Prostate gland (tissue), 2 donors: ENCODE data around the gene TIGIT. TPM values are rescaled to one million over a fixed set of nuclear protein-coding genes. Genes with fewer than 3 reads are reported as not detected.

Source experiments
- DNase-seq: peaks from one replicate; pipeline ENCODE4 v3.0.0-alpha.2; 2019; ENCODE audit warnings: low spot score
- H3K27ac ChIP-seq, 2 donors: fragments of 200-600 bp; sonication (generic); 2 replicates each; pipeline ENCODE4 v1.5.1; 2017 to 2019
- H3K27me3 ChIP-seq: fragments of 200-600 bp; sonication (generic); replicated peaks from 2 replicates; pipeline ENCODE4 v1.5.1; 2019; ENCODE audit not compliant: insufficient read depth
- H3K36me3 ChIP-seq, 2 donors: fragments of 200-600 bp; sonication (generic); 1 replicate in 1 of 2; 2 replicates in 1 of 2; pipeline versions ENCODE4 v1.5.1 to v1.8.1; 2017 to 2019
- H3K4me1 ChIP-seq: fragments of 200-600 bp; sonication (generic); replicated peaks from 2 replicates; pipeline ENCODE4 v1.5.1; 2019
- H3K4me3 ChIP-seq, 2 donors: fragments of 200-600 bp; sonication (generic); 2 replicates each; pipeline ENCODE4 v1.5.1; 2017 to 2019
- H3K9me3 ChIP-seq: fragments of 200-600 bp; sonication (generic); 2 replicates; pipeline ENCODE4 v1.5.1; 2017
- CTCF ChIP-seq, 4 experiments: fragments of 200-600 bp in 2 of 4; fragments of 450-650 bp in 2 of 4; sonication (generic) in 2 of 4; IDR thresholded peaks; 1 replicate in 3 of 4; 2 replicates in 1 of 4; pipeline ENCODE4 v1.5.1; 2016 to 2019; ENCODE audit warnings: antibody characterized with exemption in 4 of 4, mild to moderate bottlenecking in 2 of 4, moderate library complexity in 2 of 4
- POLR2A ChIP-seq: fragments of 450-650 bp; IDR thresholded peaks from one replicate; pipeline ENCODE4 v1.6.1; 2016; ENCODE audit warnings: antibody characterized with exemption, mild to moderate bottlenecking
- POLR2AphosphoS5 ChIP-seq: sonication (generic); formaldehyde crosslinking; IDR thresholded peaks from one replicate; pipeline ENCODE4 v1.6.1; 2017; ENCODE audit warnings: antibody characterized with exemption
- WGBS: methylation state at CpG from one replicate; pipeline ENCODE4 v1.1.5; 2018; 5-methylcytosine and 5-hydroxymethylcytosine counted together
- intact Hi-C: fragments of 100-400 bp; cut with DNase I; formaldehyde crosslinking; loops from one replicate; pipeline ENCODE4 v1.14.2; 2022
- total RNA-seq, 2 donors: library from RNA; depleted of rRNA; stranded (reverse); fragments of >200 nt; gene quantifications; one replicate each; pipeline ENCODE4 v1.1.0, GENCODE V29; 2016

Gene TIGIT
- total RNA-seq, 2 donors from 2014 or later: 0.40 TPM; not detected in 1

GRCh38 chr3:114332342-114333179 is 38.7 kb downstream of the TIGIT start:
- 88% methylated on average over 5 of the region's 5 CpGs for WGBS
- no peak for DNase-seq
- H3K4me1 ChIP-seq: no peaks in the 10 kb centered on the region
- no peak overlapping the region for H3K27ac ChIP-seq
- H3K9me3 ChIP-seq: no peaks in the 10 kb centered on the region
- intact Hi-C loops: no loop called here
- H3K36me3 ChIP-seq: no peaks in the 10 kb centered on the region
- no peak overlapping the region for H3K4me3 ChIP-seq
- TF ChIP-seq CTCF (IDR thresholded peaks at IDR 0.05) (no peak), POLR2A (no peak), POLR2AphosphoS5 (no peak)
- H3K27me3 ChIP-seq: no peaks in the 10 kb centered on the region

GRCh38 chr3:114333180-114333922 is 39.5 kb downstream of the TIGIT start:
- Histone ChIP-seq H3K9me3 (no peaks in the 10 kb centered on the region), H3K4me3 (no peak overlapping the region), H3K36me3 (no peaks in the 10 kb centered on the region), H3K27ac (no peak overlapping the region), H3K4me1 (no peaks in the 10 kb centered on the region), H3K27me3 (no peaks in the 10 kb centered on the region)
- TF ChIP-seq CTCF (IDR thresholded peaks at IDR 0.05): no peak
- TF ChIP-seq POLR2AphosphoS5: no peak
- no peak for TF ChIP-seq POLR2A
- DNase-seq: no peak
- WGBS: 75% methylated on average over 4 of the region's 4 CpGs
- intact Hi-C loops: no loop called here

GRCh38 chr3:114333923-114334240 is 40.1 kb downstream of the TIGIT start:
- intact Hi-C loops: no loop called here
- H3K9me3 ChIP-seq: no peaks in the 10 kb centered on the region
- 94% methylated on average over 2 of the region's 2 CpGs for WGBS
- no peak for DNase-seq
- H3K27ac ChIP-seq: no peak overlapping the region
- TF ChIP-seq POLR2AphosphoS5: no peak
- TF ChIP-seq CTCF (IDR thresholded peaks at IDR 0.05): no peak
- no peak for TF ChIP-seq POLR2A
- H3K27me3 ChIP-seq: no peaks in the 10 kb centered on the region
- no peaks in the 10 kb centered on the region for H3K4me1 ChIP-seq
- H3K36me3 ChIP-seq: no peaks in the 10 kb centered on the region
- H3K4me3 ChIP-seq: no peak overlapping the region

- WGBS: 70% methylated on average over 1 of the region's 1 CpG
- no peaks in the 10 kb centered on the region for H3K9me3 ChIP-seq
Measured at GRCh38 chr3:114336122-114336697, 42.4 kb downstream of the TIGIT start.

More at GRCh38 chr3:114336122-114336697, 42.4 kb downstream of the TIGIT start:
- TF ChIP-seq POLR2A (no peak), CTCF (IDR thresholded peaks at IDR 0.05) (peak in 1 of 4 experiments; percentile 31)
- DNase-seq: no peak
- Histone ChIP-seq H3K4me1 (no peaks in the 10 kb centered on the region), H3K36me3 (no peaks in the 10 kb centered on the region), H3K4me3 (no peak overlapping the region), H3K27ac (no peak overlapping the region), H3K27me3 (no peaks in the 10 kb centered on the region)
- intact Hi-C loops: no loop called here
